K562 (cell line): ENCODE results near the gene DLGAP5. TPM values are rescaled to one million over a fixed set of nuclear protein-coding genes. Genes with fewer than 3 reads are reported as not detected.

ENCODE experiments used
- NR2F6 ChIP-seq: fragments of 450-650 bp; formaldehyde crosslinking; IDR thresholded peaks from 2 replicates; pipeline ENCODE4 v1.4.0; 2020; ENCODE audit warnings: mild to moderate bottlenecking
- RB1 ChIP-seq: fragments of 450-650 bp; IDR thresholded peaks from 2 replicates; pipeline ENCODE4 v1.6.1; 2017; ENCODE audit warnings: low read depth, mild to moderate bottlenecking
- SMAD2 ChIP-seq: fragments of 150-350 bp; IDR thresholded peaks from 2 replicates; pipeline ENCODE4 v1.6.1; 2014; ENCODE audit warnings: low read depth, mild to moderate bottlenecking, low read length
- SMARCB1 ChIP-seq: IDR thresholded peaks from 2 replicates; pipeline ENCODE4 v1.6.1; 2011; ENCODE audit warnings: improper control_type of control experiment, low read depth; ENCODE audit not compliant: insufficient read length
- SNIP1 ChIP-seq: fragments of 450-650 bp; IDR thresholded peaks from 2 replicates; pipeline ENCODE4 v1.7.1; 2017; ENCODE audit warnings: low read depth, mild to moderate bottlenecking
- SREBF1 ChIP-seq: fragments of 150-350 bp; IDR thresholded peaks from 2 replicates; pipeline ENCODE4 v1.6.1; 2014; ENCODE audit warnings: antibody characterized with exemption, low read depth, low read length, borderline replicate concordance
- TEAD2 ChIP-seq: fragments of 450-650 bp; IDR thresholded peaks from 2 replicates; pipeline ENCODE4 v1.6.1; 2016; ENCODE audit warnings: missing genetic modification characterization, control low read depth, missing compliant biosample characterization
- ZBTB40 ChIP-seq, 2 experiments: fragments of 450-650 bp in 1 of 2; sonication (generic) in 1 of 2; formaldehyde crosslinking in 1 of 2; IDR thresholded peaks; 2 replicates each; pipeline versions ENCODE4 v1.7.1 to v1.9.0; 2016 to 2022; ENCODE audit warnings: inconsistent platforms in 1 of 2, mild to moderate bottlenecking in 1 of 2, missing genetic modification reagents in 1 of 2
- polyA plus RNA-seq, 8 experiments: library from polyadenylated mRNA; depleted of rRNA in 4 of 8; stranded (reverse) in 5 of 8; unstranded in 3 of 8; fragments of >200 nt; fragmentation: Nextera tagmentation in 2 of 8; fragmentation: Illumina TruSeq in 1 of 8; extraction: Ambion mirVana in 2 of 8; extraction: Trizol in 1 of 8; gene quantifications; 2 replicates each; pipeline versions ENCODE4 v1.2.1 to v1.2.3, GENCODE V29; 2011 to 2014; ENCODE audit warnings: inconsistent platforms in 1 of 8, missing spikeins in 1 of 8
- total RNA-seq, 7 experiments: library from RNA; depleted of rRNA in 6 of 7; stranded (reverse); fragments of >200 nt in 6 of 7; fragmentation: Illumina TruSeq in 2 of 7; extraction: Trizol in 2 of 7; gene quantifications; 2 replicates each; pipeline versions ENCODE4 v1.2.1 to v1.2.3, GENCODE V29; 2011 to 2021; ENCODE audit warnings: low replicate concordance in 1 of 7

Gene DLGAP5
- total and polyA plus RNA-seq, 9 of the 15 experiments (the other 6 are each of a cell fraction or from before 2014, with no cell fraction given): 39.1 to 80.0 (median 59.9) TPM

- no peak for TF ChIP-seq ZBTB40 (IDR thresholded peaks at IDR 0.05)
- TF ChIP-seq ZBTB40 (CRISPR knock-in tag; IDR thresholded peaks at IDR 0.05): no peak
- TF ChIP-seq RB1: no peak
- TF ChIP-seq TEAD2 (tag): no peak
- no peak for TF ChIP-seq SREBF1
- TF ChIP-seq SMAD2: no peak
- TF ChIP-seq NR2F6 (CRISPR knock-in tag): no peak
- TF ChIP-seq SMARCB1: no peak
- TF ChIP-seq SNIP1: no peak
Observed at GRCh38 chr14:55128386-55129085, 62.8 kb downstream of the DLGAP5 start (continued).
